B cell (primary cell): ENCODE data around the gene KCNH8. TPM values are rescaled to one million over a fixed set of nuclear protein-coding genes. Genes with fewer than 3 reads are reported as not detected.
A peak's percentile ranks its signal among the peaks of the same experiment; 100 is the strongest.
"Not testable (repeated sequence)": the region's sequence is repeated elsewhere in the genome, so short reads cannot be mapped to it uniquely, and the experiment has no call there.

Experiments used
- ATAC-seq: fragments of 200-7000 bp; cut with Tn5 transposase; one replicate; pipeline ENCODE4 v1.10.0; 2021; ENCODE audit warnings: low read depth, mild to moderate bottlenecking, moderate number of reproducible peaks, moderate library complexity
- CTCF ChIA-PET: fragments of 350-600 bp; sonication (Branson Sonifier 250); formaldehyde crosslinking; loops from one replicate; lab custom pipeline; 2021; ENCODE audit warnings: antibody characterized with exemption, inconsistent platforms; lab: Charles Lee
- POLR2A ChIA-PET: fragments of 350-600 bp; sonication (Branson Sonifier 250); formaldehyde crosslinking; loops from one replicate; lab custom pipeline; 2021; ENCODE audit warnings: antibody characterized with exemption; lab: Charles Lee
- DNase-seq: peaks from one replicate; pipeline ENCODE4 v3.0.0; 2013
- H2AFZ ChIP-seq: 2 replicates; pipeline ENCODE4 v1.6.1; 2012; ENCODE audit warnings: mild to moderate bottlenecking, low read depth, low read length; ENCODE audit not compliant: insufficient read depth, poor library complexity, severe bottlenecking
- H3K27ac ChIP-seq, 2 donors: 1 replicate in 1 of 2; 2 replicates in 1 of 2; pipeline ENCODE4 v1.5.1; 2012 to 2013; ENCODE audit warnings: low read length in 2 of 2, mild to moderate bottlenecking in 2 of 2, moderate library complexity in 1 of 2
- H3K27me3 ChIP-seq, 4 experiments: fragments of 200-600 bp in 1 of 4; sonication (generic) in 1 of 4; replicated peaks in 1 of 4; 1 replicate in 2 of 4; 2 replicates in 2 of 4; pipeline versions ENCODE4 v1.6.1 to v1.7.0; 2013 to 2016; ENCODE audit warnings: low read length in 3 of 4, mild to moderate bottlenecking in 2 of 4, mixed read lengths in 1 of 4, moderate library complexity in 1 of 4; ENCODE audit not compliant: insufficient read depth in 4 of 4, control insufficient read depth in 3 of 4; ENCODE audit errors: control extremely low read depth in 1 of 4
- H3K36me3 ChIP-seq, 2 experiments: replicated peaks in 1 of 2; 1 replicate in 1 of 2; 2 replicates in 1 of 2; pipeline versions ENCODE4 v1.6.1 to v1.7.1; 2013; ENCODE audit warnings: low read length in 1 of 2; ENCODE audit not compliant: insufficient read depth in 2 of 2, control insufficient read depth in 1 of 2; ENCODE audit errors: control extremely low read depth in 1 of 2, extremely low read depth in 1 of 2
- H3K4me1 ChIP-seq, 2 donors: fragments of 200-600 bp in 1 of 2; sonication (generic) in 1 of 2; 1 replicate in 1 of 2; 2 replicates in 1 of 2; pipeline versions ENCODE4 v1.5.1 to v1.6.1; 2013 to 2017; ENCODE audit warnings: low read length in 2 of 2; ENCODE audit not compliant: control insufficient read depth in 2 of 2, insufficient read depth in 2 of 2
- H3K4me2 ChIP-seq: replicated peaks from 2 replicates; pipeline ENCODE3; 2012; ENCODE audit warnings: mild to moderate bottlenecking, low read depth, low read length; ENCODE audit not compliant: poor library complexity, severe bottlenecking
- H3K4me3 ChIP-seq, 5 experiments: fragments of 200-600 bp in 1 of 5; sonication (generic) in 1 of 5; 1 replicate in 3 of 5; 2 replicates in 2 of 5; pipeline versions ENCODE4 v1.5.1 to v1.7.0; 2011 to 2016; ENCODE audit warnings: low read length in 4 of 5, mild to moderate bottlenecking in 4 of 5, low read depth in 2 of 5, control low read depth in 1 of 5, moderate library complexity in 1 of 5; ENCODE audit not compliant: insufficient read depth in 1 of 5; ENCODE audit errors: control extremely low read depth in 1 of 5, extremely low read depth in 1 of 5
- H3K79me2 ChIP-seq: fragments of 200-600 bp; sonication (generic); one replicate; pipeline ENCODE4 v1.6.0; 2016; ENCODE audit warnings: low read length; ENCODE audit not compliant: control insufficient read depth, insufficient read depth
- H3K9ac ChIP-seq: fragments of 200-600 bp; sonication (generic); 2 replicates; pipeline ENCODE4 v1.6.1; 2017; ENCODE audit warnings: mild to moderate bottlenecking, low read length, moderate library complexity
- H3K9me3 ChIP-seq, 3 donors: one replicate each; pipeline versions ENCODE4 v1.6.1 to v1.7.1; 2013; ENCODE audit warnings: low read length in 2 of 3; ENCODE audit not compliant: control insufficient read depth in 2 of 3, insufficient read depth in 1 of 3; ENCODE audit errors: control extremely low read depth in 1 of 3
- H4K20me1 ChIP-seq: 2 replicates; pipeline ENCODE4 v1.6.0; 2012; ENCODE audit warnings: mild to moderate bottlenecking, low read length; ENCODE audit not compliant: insufficient read depth, control insufficient read depth, poor library complexity, severe bottlenecking
- H3K27ac Mint-ChIP-seq: one replicate; pipeline ENCODE4 v1.8.0; 2021; ENCODE audit warnings: mixed read lengths
- H3K27me3 Mint-ChIP-seq: one replicate; pipeline ENCODE4 v1.8.0; 2021; ENCODE audit warnings: mixed read lengths
- H3K4me1 Mint-ChIP-seq: one replicate; pipeline ENCODE4 v1.8.0; 2021; ENCODE audit warnings: mixed read lengths
- H3K4me3 Mint-ChIP-seq: one replicate; pipeline ENCODE4 v1.8.0; 2021; ENCODE audit warnings: mixed read lengths
- H3K9me3 Mint-ChIP-seq: one replicate; pipeline ENCODE4 v1.8.0; 2022; ENCODE audit warnings: mixed read lengths; ENCODE audit not compliant: insufficient read depth
- CTCF ChIP-seq: fragments of 200-600 bp; IDR thresholded peaks from one replicate; pipeline ENCODE4 v1.8.0; 2022; ENCODE audit warnings: antibody characterized with exemption, mild to moderate bottlenecking
- EZH2 ChIP-seq: IDR thresholded peaks from 2 replicates; pipeline ENCODE4 v1.6.1; 2012; ENCODE audit warnings: borderline replicate concordance, low read depth, mild to moderate bottlenecking, moderate library complexity, low read length; ENCODE audit not compliant: insufficient read depth, poor library complexity, severe bottlenecking
- WGBS: methylation state at CpG from one replicate; pipeline ENCODE4 v1.1.5; 2013; ENCODE audit warnings: missing lambda C conversion rate; ENCODE audit not compliant: insufficient coverage; 5-methylcytosine and 5-hydroxymethylcytosine counted together
- intact Hi-C: fragments of 100-400 bp; cut with micrococcal nuclease; formaldehyde crosslinking; loops from one replicate; pipeline ENCODE4 v1.10.0; 2022
- polyA plus RNA-seq: library from polyadenylated mRNA; depleted of rRNA; stranded (reverse); fragments of >200 nt; gene quantifications from 2 replicates; pipeline ENCODE4 v1.2.3, GENCODE V29; 2012
- total RNA-seq, 2 donors: library from RNA; stranded (reverse); fragments of 120-200 nt in 1 of 2; gene quantifications; 1 replicate in 1 of 2; 2 replicates in 1 of 2; pipeline versions ENCODE4 v1.2.3 to v1.2.4, GENCODE V29; 2013 to 2022

The KCNH8 gene
- total and polyA plus RNA-seq, 2 donors (not counting 1 experiment from before 2014, with no cell fraction given), result 4.0 to 12.7 TPM

GRCh38 chr3:19229086-19229485, 80.8 kb downstream of the KCNH8 start:
- peak overlapping the region; percentile 57 for H2AFZ ChIP-seq
- CTCF ChIA-PET, result interaction anchor here (0.7 to 4.0 kb wide), 5 partner anchors 9 to 637 kb away, joined by 3 to 24 read pairs (median 3); no protein-coding TSS in a partner anchor
- peaks cover 0 to 10% (median 2%) of the 10 kb centered on the region in 3 donors for H3K9me3 ChIP-seq
- peak overlapping the region in 1 of 2 donors; percentile 58 for H3K27ac ChIP-seq
- TF ChIP-seq EZH2, result no peak
- no peak for TF ChIP-seq CTCF
- H3K9ac ChIP-seq, result peak overlapping the region; percentile 35
- no peaks in the 10 kb centered on the region for H4K20me1 ChIP-seq
- POLR2A ChIA-PET, result no interaction called here
- WGBS, result 100% methylated on average over 1 of the region's 1 CpG
- peak overlapping the region; percentile 93 for H3K27ac Mint-ChIP-seq
- no peaks in the 10 kb centered on the region for H3K27me3 ChIP-seq
- DNase-seq, result peak; percentile 12
- peaks cover 4% of the 10 kb centered on the region for H3K27me3 Mint-ChIP-seq
- H3K4me1 ChIP-seq, result peaks cover 16% of the 10 kb centered on the region in 2 donors
- no peaks in the 10 kb centered on the region for H3K79me2 ChIP-seq
- peak overlapping the region; percentile 69 for H3K4me3 Mint-ChIP-seq
- H3K4me2 ChIP-seq, result peak overlapping the region; percentile 36
- H3K9me3 Mint-ChIP-seq, result peaks cover 8% of the 10 kb centered on the region
- peak overlapping the region in 2 of 5 experiments; percentile 13 to 41 for H3K4me3 ChIP-seq
- ATAC-seq, result no peak
- intact Hi-C loops, result loop anchor here (10.0 kb wide), 1 partner anchor 716 kb away; the partner anchor contains the start of gene RAB5A
- H3K4me1 Mint-ChIP-seq, result peaks cover 20% of the 10 kb centered on the region
- no peaks in the 10 kb centered on the region for H3K36me3 ChIP-seq

DNA sequence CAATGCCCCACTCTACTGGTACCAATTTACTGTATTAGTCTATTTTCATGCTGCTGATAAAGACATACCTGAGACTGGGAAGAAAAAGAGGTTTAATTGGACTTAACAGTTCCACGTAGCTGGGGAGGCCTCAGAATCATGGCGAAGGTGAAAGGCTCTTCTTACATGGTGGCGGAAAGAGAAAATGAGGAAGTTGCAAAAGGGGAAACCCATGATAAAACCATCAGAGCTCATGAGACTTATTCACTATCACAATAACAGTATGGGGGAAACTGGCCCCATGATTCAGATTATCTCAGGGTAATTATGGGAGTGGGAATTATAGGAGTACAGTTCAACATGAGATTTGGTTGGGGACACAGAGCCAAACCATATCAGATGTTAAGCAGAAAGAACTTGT, 81.6 kb downstream of the KCNH8 start:
- POLR2A ChIA-PET, H4K20me1 ChIP-seq, H3K36me3 ChIP-seq, H3K9me3 Mint-ChIP-seq, H3K79me2 ChIP-seq, H3K27me3 ChIP-seq, H3K27me3 Mint-ChIP-seq: not testable (repeated sequence)
- Mint-ChIP-seq H3K27ac (peak overlapping the region; percentile 93), H3K4me1 (peaks cover 20% of the 10 kb centered on the region), H3K4me3 (peak overlapping the region; percentile 69)
- H3K9me3 ChIP-seq, result peaks cover 0 to 17% (median 2%) of the 10 kb centered on the region in 3 donors
- CTCF ChIA-PET, result interaction anchor here (1.5 to 4.0 kb wide), 2 partner anchors 16 to 636 kb away, joined by 5 to 24 read pairs; no protein-coding TSS in a partner anchor
- peak overlapping the region; percentile 35 for H3K9ac ChIP-seq
- peak overlapping the region; percentile 58 to 61 for H3K27ac ChIP-seq
- H3K4me2 ChIP-seq, result peak overlapping the region; percentile 36
- peak overlapping the region; percentile 57 for H2AFZ ChIP-seq
- no CpG with 5 or more reads among the region's 3 CpGs for WGBS
- DNase-seq, result peak; percentile 85
- peaks cover 16% of the 10 kb centered on the region in 2 donors for H3K4me1 ChIP-seq
- ATAC-seq, result peak; percentile 89
- peak overlapping the region in 2 of 5 experiments; percentile 13 to 41 for H3K4me3 ChIP-seq
- intact Hi-C loops, result loop anchor here (10.0 kb wide), 1 partner anchor 715 kb away; the partner anchor contains the start of gene RAB5A
